Coronary artery (tissue), 2 donors: ENCODE results near the gene SLC43A1.

Experiments used
- DNase-seq: peaks from one replicate; pipeline ENCODE4 v3.0.0-alpha.2; 2017; ENCODE audit warnings: low spot score
- H3K27ac ChIP-seq, 2 donors: fragments of 200-600 bp; sonication (generic); one replicate each; pipeline ENCODE4 v1.5.1; 2016 to 2019
- H3K4me3 ChIP-seq: fragments of 200-600 bp; sonication (generic); 2 replicates; pipeline ENCODE4 v1.5.1; 2016; ENCODE audit warnings: mild to moderate bottlenecking, moderate library complexity
- CTCF ChIP-seq: fragments of 200-600 bp; sonication (generic); IDR thresholded peaks from one replicate; pipeline ENCODE4 v1.5.1; 2019; ENCODE audit warnings: antibody characterized with exemption

SLC43A1 gene

GRCh38 chr11:57436031-57436430 lies 79.5 kb downstream of the SLC43A1 start:
- Histone ChIP-seq H3K4me3 (no peak overlapping the region), H3K27ac (no peak overlapping the region)
- no peak for TF ChIP-seq CTCF
- DNase-seq: no peak

GRCh38 chr11:57434640-57435546 lies 80.6 kb downstream of the SLC43A1 start:
- Histone ChIP-seq H3K4me3 (no peak overlapping the region), H3K27ac (peak overlapping the region in 1 of 2 donors; percentile 56)
- DNase-seq: no peak
- no peak for TF ChIP-seq CTCF
